T follicular helper cell (primary cell): ENCODE data around the gene RAMP3.
"Not testable (repeated sequence)": the region's sequence is repeated elsewhere in the genome, so short reads cannot be mapped to it uniquely, and the experiment has no call there.

Source experiments
- DNase-seq: peaks from one replicate; pipeline ENCODE4 v3.0.0-alpha.2; 2020; ENCODE audit warnings: low read depth
- total RNA-seq, 2 experiments: gene quantifications; one replicate each; lab custom pipeline; 2026; lab: John Stamatoyannopoulos, UW

Gene RAMP3
- 0 reads per million in 2 experiments for total RNA-seq

GRCh38 chr7:45157653-45158401, at the start of gene RAMP3:
TSS of gene RAMP3 (plus strand) at chr7:45157791. CDS start at chr7:45157829, 38 bp downstream.
- no peak for DNase-seq

- DNase-seq: no peak
Observed at GRCh38 chr7:45108863-45109262, 48.7 kb upstream of the RAMP3 start.

GRCh38 chr7:45111298-45112223, 46.0 kb upstream of the RAMP3 start, which contains the start of gene TBRG4:
TSS of gene TBRG4 (minus strand) at chr7:45111697. CDS start at chr7:45109237, 2,460 bp downstream.
- peak; percentile 92 for DNase-seq

GRCh38 chr7:45112648-45113047, 44.9 kb upstream of the RAMP3 start:
- no peak for DNase-seq

GRCh38 chr7:45114257-45114656, 43.3 kb upstream of the RAMP3 start:
- not testable (repeated sequence) for DNase-seq

GRCh38 chr7:45114926-45115325, 42.7 kb upstream of the RAMP3 start:
- no peak for DNase-seq

- DNase-seq: no peak
Observed at GRCh38 chr7:45116048-45116447, 41.5 kb upstream of the RAMP3 start.

- DNase-seq: no peak
Observed at GRCh38 chr7:45117582-45117981, 40.0 kb upstream of the RAMP3 start.

GRCh38 chr7:45118292-45118691, 39.3 kb upstream of the RAMP3 start:
- DNase-seq: no peak

- no peak for DNase-seq
Observed at GRCh38 chr7:45118889-45119331, 38.7 kb upstream of the RAMP3 start.

GRCh38 chr7:45119550-45119949, 38.0 kb upstream of the RAMP3 start:
- no peak for DNase-seq

GRCh38 chr7:45122975-45123860, 34.4 kb upstream of the RAMP3 start:
- no peak for DNase-seq

GRCh38 chr7:45123913-45124710, 33.5 kb upstream of the RAMP3 start:
- DNase-seq: no peak

- DNase-seq: no peak
Observed at GRCh38 chr7:45125193-45125904, 32.2 kb upstream of the RAMP3 start.

- DNase-seq: no peak
Observed at GRCh38 chr7:45126201-45126600, 31.4 kb upstream of the RAMP3 start.

- no peak for DNase-seq
Observed at GRCh38 chr7:45126920-45127319, 30.7 kb upstream of the RAMP3 start.

GRCh38 chr7:45129181-45129800, 28.3 kb upstream of the RAMP3 start:
- DNase-seq: no peak

GRCh38 chr7:45129906-45130305, 27.7 kb upstream of the RAMP3 start:
- no peak for DNase-seq

GRCh38 chr7:45130910-45131309, 26.7 kb upstream of the RAMP3 start:
- DNase-seq: no peak

GRCh38 chr7:45131891-45132290, 25.7 kb upstream of the RAMP3 start:
- DNase-seq: no peak
